HepG2 (cell line): ENCODE results near the gene MT1M. TPM values are rescaled to one million over a fixed set of nuclear protein-coding genes. Genes with fewer than 3 reads are reported as not detected.

Experiments used
- FOXA1 ChIP-seq, 2 experiments: fragments of 450-650 bp in 1 of 2; sonication (generic) in 1 of 2; formaldehyde crosslinking in 1 of 2; IDR thresholded peaks; 2 replicates each; pipeline versions ENCODE4 v1.4.0 to v1.6.1; 2016 to 2020; ENCODE audit warnings: missing genetic modification reagents in 1 of 2
- GLMP ChIP-seq: sonication (generic); formaldehyde crosslinking; IDR thresholded peaks from 2 replicates; pipeline ENCODE4 v1.9.0; 2021; ENCODE audit warnings: missing genetic modification reagents, mild to moderate bottlenecking, borderline replicate concordance
- ISL2 ChIP-seq: sonication (generic); formaldehyde crosslinking; IDR thresholded peaks from 2 replicates; pipeline ENCODE4 v1.5.0; 2020; ENCODE audit warnings: missing genetic modification reagents
- KDM5A ChIP-seq: fragments of 200-600 bp; sonication (generic); IDR thresholded peaks from 2 replicates; pipeline ENCODE4 v1.7.0; 2018; ENCODE audit warnings: antibody characterized with exemption, mild to moderate bottlenecking, low read length, borderline replicate concordance
- MED1 ChIP-seq: sonication (generic); formaldehyde crosslinking; IDR thresholded peaks from 2 replicates; pipeline ENCODE4 v1.4.0; 2020; ENCODE audit warnings: missing genetic modification reagents
- MYC ChIP-seq: sonication (generic); formaldehyde crosslinking; IDR thresholded peaks from 2 replicates; pipeline ENCODE4 v1.9.0; 2021; ENCODE audit warnings: missing genetic modification reagents, borderline replicate concordance
- NFKB2 ChIP-seq: sonication (generic); formaldehyde crosslinking; IDR thresholded peaks from 2 replicates; pipeline ENCODE4 v1.4.0; 2020; ENCODE audit warnings: missing genetic modification reagents, borderline replicate concordance
- NFKBIZ ChIP-seq: IDR thresholded peaks from 2 replicates; pipeline ENCODE4 v1.6.1; 2018; ENCODE audit warnings: missing genetic modification reagents, missing compliant biosample characterization
- NRL ChIP-seq: sonication (generic); formaldehyde crosslinking; IDR thresholded peaks from 2 replicates; pipeline ENCODE4 v1.5.0; 2020; ENCODE audit warnings: missing genetic modification reagents, mild to moderate bottlenecking, moderate library complexity, borderline replicate concordance
- RAD51 ChIP-seq: fragments of 450-650 bp; IDR thresholded peaks from 2 replicates; pipeline ENCODE4 v1.6.1; 2016; ENCODE audit warnings: borderline replicate concordance
- RFXANK ChIP-seq: IDR thresholded peaks from 2 replicates; pipeline ENCODE4 v1.6.1; 2016
- SIX1 ChIP-seq: sonication (generic); formaldehyde crosslinking; IDR thresholded peaks from 2 replicates; pipeline ENCODE4 v1.4.0; 2020; ENCODE audit warnings: missing genetic modification reagents, borderline replicate concordance
- ZBTB7B ChIP-seq: sonication (generic); formaldehyde crosslinking; IDR thresholded peaks from 2 replicates; pipeline ENCODE4 v1.4.0; 2020; ENCODE audit warnings: missing genetic modification reagents
- ZFP90 ChIP-seq: sonication (generic); formaldehyde crosslinking; IDR thresholded peaks from 2 replicates; pipeline ENCODE4 v1.8.0; 2022; ENCODE audit warnings: missing genetic modification reagents, mild to moderate bottlenecking, inconsistent platforms, borderline replicate concordance
- ZKSCAN1 ChIP-seq: fragments of 150-350 bp; IDR thresholded peaks from 2 replicates; pipeline ENCODE4 v1.6.1; 2014; ENCODE audit warnings: low read length
- ZNF292 ChIP-seq: sonication (generic); formaldehyde crosslinking; IDR thresholded peaks from 2 replicates; pipeline ENCODE4 v1.8.1; 2022; ENCODE audit warnings: mild to moderate bottlenecking, low read depth, missing genetic modification reagents, borderline replicate concordance
- ZNF562 ChIP-seq: sonication (generic); formaldehyde crosslinking; IDR thresholded peaks from 2 replicates; pipeline ENCODE4 v1.8.0; 2022; ENCODE audit warnings: missing genetic modification reagents, borderline replicate concordance
- ZNF563 ChIP-seq: sonication (generic); formaldehyde crosslinking; IDR thresholded peaks from 2 replicates; pipeline ENCODE4 v1.8.0; 2022; ENCODE audit warnings: mild to moderate bottlenecking, moderate library complexity, missing genetic modification reagents
- ZNF713 ChIP-seq: sonication (generic); formaldehyde crosslinking; IDR thresholded peaks from 2 replicates; pipeline ENCODE4 v1.4.0; 2020; ENCODE audit warnings: mild to moderate bottlenecking, missing genetic modification reagents
- ZSCAN22 ChIP-seq: sonication (generic); formaldehyde crosslinking; IDR thresholded peaks from 2 replicates; pipeline ENCODE4 v1.4.0; 2020; ENCODE audit warnings: mild to moderate bottlenecking, missing genetic modification reagents
- polyA plus RNA-seq, 8 experiments: library from polyadenylated mRNA; depleted of rRNA in 3 of 8; stranded (reverse) in 7 of 8; unstranded in 1 of 8; fragments of >200 nt; fragmentation: Illumina TruSeq in 4 of 8; extraction: Trizol in 4 of 8; gene quantifications; 2 replicates each; pipeline versions ENCODE4 v1.2.1 to v1.2.3, GENCODE V29; 2011 to 2016; ENCODE audit warnings: low read depth in 4 of 8, missing spikeins in 1 of 8, mixed read lengths in 1 of 8; ENCODE audit not compliant: insufficient read depth in 1 of 8
- total RNA-seq, 5 experiments: library from RNA; depleted of rRNA; stranded (reverse); fragments of >200 nt; fragmentation: Illumina TruSeq; extraction: Trizol; gene quantifications; 2 replicates each; pipeline ENCODE4 v1.2.3, GENCODE V29; 2016; ENCODE audit warnings: low read depth in 1 of 5
- TF ChIP-seq, protein P1 (sequence below), 2 experiments: IDR thresholded peaks; 2 replicates each; pipeline ENCODE4 v1.6.1; 2011 to 2012; ENCODE audit warnings: low read length in 2 of 2, borderline replicate concordance in 1 of 2, low read depth in 1 of 2, mild to moderate bottlenecking in 1 of 2, moderate library complexity in 1 of 2
- TF ChIP-seq, protein P2 (sequence below): IDR thresholded peaks from 2 replicates; pipeline ENCODE4 v1.6.1; 2012; ENCODE audit warnings: low read length, improper control_type of control experiment

MT1M gene
- total and polyA plus RNA-seq, 2 of the 13 experiments (the other 11 are each of a cell fraction or from before 2014, with no cell fraction given): 4.6 TPM; not detected in 1

GRCh38 chr16:56681939-56682702 lies 49.7 kb downstream of the MT1M start, which contains the start of gene MT1X (continued):
- TF ChIP-seq, protein P1, sequence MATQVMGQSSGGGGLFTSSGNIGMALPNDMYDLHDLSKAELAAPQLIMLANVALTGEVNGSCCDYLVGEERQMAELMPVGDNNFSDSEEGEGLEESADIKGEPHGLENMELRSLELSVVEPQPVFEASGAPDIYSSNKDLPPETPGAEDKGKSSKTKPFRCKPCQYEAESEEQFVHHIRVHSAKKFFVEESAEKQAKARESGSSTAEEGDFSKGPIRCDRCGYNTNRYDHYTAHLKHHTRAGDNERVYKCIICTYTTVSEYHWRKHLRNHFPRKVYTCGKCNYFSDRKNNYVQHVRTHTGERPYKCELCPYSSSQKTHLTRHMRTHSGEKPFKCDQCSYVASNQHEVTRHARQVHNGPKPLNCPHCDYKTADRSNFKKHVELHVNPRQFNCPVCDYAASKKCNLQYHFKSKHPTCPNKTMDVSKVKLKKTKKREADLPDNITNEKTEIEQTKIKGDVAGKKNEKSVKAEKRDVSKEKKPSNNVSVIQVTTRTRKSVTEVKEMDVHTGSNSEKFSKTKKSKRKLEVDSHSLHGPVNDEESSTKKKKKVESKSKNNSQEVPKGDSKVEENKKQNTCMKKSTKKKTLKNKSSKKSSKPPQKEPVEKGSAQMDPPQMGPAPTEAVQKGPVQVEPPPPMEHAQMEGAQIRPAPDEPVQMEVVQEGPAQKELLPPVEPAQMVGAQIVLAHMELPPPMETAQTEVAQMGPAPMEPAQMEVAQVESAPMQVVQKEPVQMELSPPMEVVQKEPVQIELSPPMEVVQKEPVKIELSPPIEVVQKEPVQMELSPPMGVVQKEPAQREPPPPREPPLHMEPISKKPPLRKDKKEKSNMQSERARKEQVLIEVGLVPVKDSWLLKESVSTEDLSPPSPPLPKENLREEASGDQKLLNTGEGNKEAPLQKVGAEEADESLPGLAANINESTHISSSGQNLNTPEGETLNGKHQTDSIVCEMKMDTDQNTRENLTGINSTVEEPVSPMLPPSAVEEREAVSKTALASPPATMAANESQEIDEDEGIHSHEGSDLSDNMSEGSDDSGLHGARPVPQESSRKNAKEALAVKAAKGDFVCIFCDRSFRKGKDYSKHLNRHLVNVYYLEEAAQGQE (IDR thresholded peaks at IDR 0.05; ENCODE audit: borderline replicate concordance in 1 of 2, low read depth in 1 of 2, low read length in 2 of 2): peak in 1 of 2 experiments; percentile 20; a peak in 1 of 4 replicates
- peak; percentile 73; the same call in 1 of the 2 replicates for TF ChIP-seq NFKB2
- TF ChIP-seq MYC (CRISPR knock-in tag): peak; percentile 85; the same call in 1 of the 2 replicates
- no peak for TF ChIP-seq NFKBIZ
- no peak for TF ChIP-seq RAD51
- TF ChIP-seq GLMP (CRISPR knock-in tag): no peak
- TF ChIP-seq ZNF292 (CRISPR knock-in tag): peak; percentile 74
- TF ChIP-seq MED1 (CRISPR knock-in tag): peak; percentile 64; the same call in 1 of the 2 replicates
- TF ChIP-seq ZBTB7B (CRISPR knock-in tag): peak; percentile 56; the same call in 1 of the 2 replicates
- TF ChIP-seq KDM5A: peak; percentile 27; the same call in 1 of the 2 replicates
- TF ChIP-seq RFXANK (CRISPR knock-in tag): no peak
- no peak for TF ChIP-seq ZSCAN22 (CRISPR knock-in tag)
- TF ChIP-seq ZNF563: peak; percentile 14; the same call in 1 of the 2 replicates
- TF ChIP-seq ZNF562: no peak
- TF ChIP-seq FOXA1 (IDR thresholded peaks at IDR 0.05): no peak
- TF ChIP-seq FOXA1 (CRISPR knock-in tag; IDR thresholded peaks at IDR 0.05): peak; percentile 38; the same call in 1 of the 2 replicates
- TF ChIP-seq, protein P2, sequence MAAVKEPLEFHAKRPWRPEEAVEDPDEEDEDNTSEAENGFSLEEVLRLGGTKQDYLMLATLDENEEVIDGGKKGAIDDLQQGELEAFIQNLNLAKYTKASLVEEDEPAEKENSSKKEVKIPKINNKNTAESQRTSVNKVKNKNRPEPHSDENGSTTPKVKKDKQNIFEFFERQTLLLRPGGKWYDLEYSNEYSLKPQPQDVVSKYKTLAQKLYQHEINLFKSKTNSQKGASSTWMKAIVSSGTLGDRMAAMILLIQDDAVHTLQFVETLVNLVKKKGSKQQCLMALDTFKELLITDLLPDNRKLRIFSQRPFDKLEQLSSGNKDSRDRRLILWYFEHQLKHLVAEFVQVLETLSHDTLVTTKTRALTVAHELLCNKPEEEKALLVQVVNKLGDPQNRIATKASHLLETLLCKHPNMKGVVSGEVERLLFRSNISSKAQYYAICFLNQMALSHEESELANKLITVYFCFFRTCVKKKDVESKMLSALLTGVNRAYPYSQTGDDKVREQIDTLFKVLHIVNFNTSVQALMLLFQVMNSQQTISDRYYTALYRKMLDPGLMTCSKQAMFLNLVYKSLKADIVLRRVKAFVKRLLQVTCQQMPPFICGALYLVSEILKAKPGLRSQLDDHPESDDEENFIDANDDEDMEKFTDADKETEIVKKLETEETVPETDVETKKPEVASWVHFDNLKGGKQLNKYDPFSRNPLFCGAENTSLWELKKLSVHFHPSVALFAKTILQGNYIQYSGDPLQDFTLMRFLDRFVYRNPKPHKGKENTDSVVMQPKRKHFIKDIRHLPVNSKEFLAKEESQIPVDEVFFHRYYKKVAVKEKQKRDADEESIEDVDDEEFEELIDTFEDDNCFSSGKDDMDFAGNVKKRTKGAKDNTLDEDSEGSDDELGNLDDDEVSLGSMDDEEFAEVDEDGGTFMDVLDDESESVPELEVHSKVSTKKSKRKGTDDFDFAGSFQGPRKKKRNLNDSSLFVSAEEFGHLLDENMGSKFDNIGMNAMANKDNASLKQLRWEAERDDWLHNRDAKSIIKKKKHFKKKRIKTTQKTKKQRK: no peak
- TF ChIP-seq SIX1: no peak
- TF ChIP-seq ZFP90 (CRISPR knock-in tag): peak; percentile 91; the same call in 1 of the 2 replicates
- TF ChIP-seq NRL: no peak; the same call in 1 of the 2 replicates
- 0 out of 2 replicates have a peak, but pooled peaks have one; percentile 60 for TF ChIP-seq ZNF713 (CRISPR knock-in tag)
- TF ChIP-seq ZKSCAN1: no peak
- TF ChIP-seq ISL2 (CRISPR knock-in tag): peak; percentile 33; the same call in 1 of the 2 replicates
